Type B pancreatic cell (in vitro differentiated cells): ENCODE results near the gene DUSP22. TPM values are rescaled to one million over a fixed set of nuclear protein-coding genes. Genes with fewer than 3 reads are reported as not detected.

Source experiments
- DNase-seq: peaks from one replicate; pipeline ENCODE4 v3.0.0; 2021; ENCODE audit warnings: mixed read lengths; ENCODE audit not compliant: unreplicated experiment; ENCODE audit errors: extremely low spot score
- H3K27ac Mint-ChIP-seq: 2 replicates; pipeline ENCODE4 v1.8.0; 2021; ENCODE audit warnings: mild to moderate bottlenecking, mixed read lengths
- H3K27me3 Mint-ChIP-seq: 2 replicates; pipeline ENCODE4 v1.8.0; 2021; ENCODE audit warnings: mixed read lengths
- H3K36me3 Mint-ChIP-seq: 2 replicates; pipeline ENCODE4 v1.8.0; 2021; ENCODE audit warnings: mixed read lengths
- H3K4me1 Mint-ChIP-seq: one replicate; pipeline ENCODE4 v1.8.0; 2021; ENCODE audit warnings: mixed read lengths; ENCODE audit not compliant: unreplicated experiment
- H3K4me3 Mint-ChIP-seq: 2 replicates; pipeline ENCODE4 v1.8.0; 2021; ENCODE audit warnings: mild to moderate bottlenecking, mixed read lengths
- H3K9me3 Mint-ChIP-seq: 2 replicates; pipeline ENCODE4 v1.8.0; 2021; ENCODE audit warnings: mixed read lengths
- total RNA-seq: library from RNA; stranded (reverse); gene quantifications from 2 replicates; pipeline ENCODE4 v1.2.1, GENCODE V29; 2021; ENCODE audit warnings: low replicate concordance
- TF ChIP-seq, protein P1 (sequence below): fragments of 200-600 bp; sonication (generic); conservative IDR thresholded peaks from 2 replicates; pipeline ENCODE4 v1.5.0; 2021; ENCODE audit warnings: antibody characterized with exemption, mild to moderate bottlenecking

The DUSP22 gene
- total RNA-seq, 1 donor from 2014 or later: 25.0 TPM

- H3K27ac Mint-ChIP-seq: no peak overlapping the region
- H3K36me3 Mint-ChIP-seq: peaks cover 9% of the 10 kb centered on the region
- peaks cover 5% of the 10 kb centered on the region for H3K4me1 Mint-ChIP-seq
- DNase-seq: no peak
- TF ChIP-seq, protein P1, sequence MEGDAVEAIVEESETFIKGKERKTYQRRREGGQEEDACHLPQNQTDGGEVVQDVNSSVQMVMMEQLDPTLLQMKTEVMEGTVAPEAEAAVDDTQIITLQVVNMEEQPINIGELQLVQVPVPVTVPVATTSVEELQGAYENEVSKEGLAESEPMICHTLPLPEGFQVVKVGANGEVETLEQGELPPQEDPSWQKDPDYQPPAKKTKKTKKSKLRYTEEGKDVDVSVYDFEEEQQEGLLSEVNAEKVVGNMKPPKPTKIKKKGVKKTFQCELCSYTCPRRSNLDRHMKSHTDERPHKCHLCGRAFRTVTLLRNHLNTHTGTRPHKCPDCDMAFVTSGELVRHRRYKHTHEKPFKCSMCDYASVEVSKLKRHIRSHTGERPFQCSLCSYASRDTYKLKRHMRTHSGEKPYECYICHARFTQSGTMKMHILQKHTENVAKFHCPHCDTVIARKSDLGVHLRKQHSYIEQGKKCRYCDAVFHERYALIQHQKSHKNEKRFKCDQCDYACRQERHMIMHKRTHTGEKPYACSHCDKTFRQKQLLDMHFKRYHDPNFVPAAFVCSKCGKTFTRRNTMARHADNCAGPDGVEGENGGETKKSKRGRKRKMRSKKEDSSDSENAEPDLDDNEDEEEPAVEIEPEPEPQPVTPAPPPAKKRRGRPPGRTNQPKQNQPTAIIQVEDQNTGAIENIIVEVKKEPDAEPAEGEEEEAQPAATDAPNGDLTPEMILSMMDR: no peak
- H3K9me3 Mint-ChIP-seq: no peaks in the 10 kb centered on the region
- no peak overlapping the region for H3K4me3 Mint-ChIP-seq
- H3K27me3 Mint-ChIP-seq: no peaks in the 10 kb centered on the region
Observed at GRCh38 chr6:315226-315625, 22.9 kb downstream of the DUSP22 start.

DNA sequence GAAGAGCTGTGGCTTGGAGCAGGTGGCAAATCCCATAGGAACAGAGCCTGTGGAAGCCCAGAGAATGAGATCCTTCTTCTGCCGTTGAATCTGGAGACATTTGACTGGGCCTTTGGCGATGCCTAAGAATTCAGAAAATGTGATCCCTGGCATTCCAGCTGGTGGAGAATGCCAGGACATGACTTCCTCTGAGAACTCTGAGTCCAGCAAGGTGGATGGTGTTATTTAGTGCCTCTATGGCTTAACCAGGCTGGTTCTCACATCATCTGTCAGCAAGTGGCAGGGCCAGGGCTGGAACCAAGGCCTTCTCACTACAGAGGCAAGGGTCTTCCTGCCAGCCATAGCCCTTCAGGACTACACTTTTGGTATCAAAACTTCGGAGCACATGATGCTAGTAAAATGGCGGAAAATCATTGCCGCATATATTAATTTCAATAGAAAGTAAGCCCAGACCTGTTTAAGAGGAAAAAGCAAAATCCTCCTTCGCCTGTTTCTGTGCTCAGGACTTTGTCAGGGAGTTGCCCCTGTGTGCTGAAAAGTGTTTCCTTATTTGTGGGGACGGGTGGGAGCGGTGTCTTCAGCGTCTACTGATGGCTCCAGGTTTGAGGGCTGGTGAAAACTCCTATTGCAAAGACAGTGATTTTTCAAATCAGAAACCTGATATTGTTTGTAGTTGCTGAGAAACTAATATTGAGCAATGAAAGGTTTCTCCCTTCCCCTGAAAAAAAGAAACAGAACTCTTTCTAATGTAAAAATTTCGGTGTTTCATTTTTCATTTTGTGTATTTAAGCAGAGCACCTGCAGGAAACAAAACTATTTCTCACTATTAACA, 23.9 kb downstream of the DUSP22 start:
- Mint-ChIP-seq H3K27me3 (no peaks in the 10 kb centered on the region), H3K27ac (no peak overlapping the region), H3K9me3 (no peaks in the 10 kb centered on the region), H3K36me3 (peaks cover 9% of the 10 kb centered on the region), H3K4me1 (peaks cover 5% of the 10 kb centered on the region), H3K4me3 (no peak overlapping the region)
- DNase-seq: no peak
- TF ChIP-seq, protein P1: no peak

- Mint-ChIP-seq H3K9me3 (no peaks in the 10 kb centered on the region), H3K27me3 (no peaks in the 10 kb centered on the region), H3K4me1 (peaks cover 5% of the 10 kb centered on the region), H3K36me3 (peaks cover 9% of the 10 kb centered on the region), H3K4me3 (no peak overlapping the region), H3K27ac (no peak overlapping the region)
- DNase-seq: no peak
- TF ChIP-seq, protein P1: no peak
Observed at GRCh38 chr6:316753-317038, 24.4 kb downstream of the DUSP22 start.

GRCh38 chr6:317060-317447, 24.8 kb downstream of the DUSP22 start:
- H3K36me3 Mint-ChIP-seq: peaks cover 9% of the 10 kb centered on the region
- H3K4me1 Mint-ChIP-seq: peaks cover 5% of the 10 kb centered on the region
- H3K27me3 Mint-ChIP-seq: no peaks in the 10 kb centered on the region
- no peak for DNase-seq
- H3K9me3 Mint-ChIP-seq: no peaks in the 10 kb centered on the region
- H3K4me3 Mint-ChIP-seq: no peak overlapping the region
- no peak overlapping the region for H3K27ac Mint-ChIP-seq
- TF ChIP-seq, protein P1: no peak

DNA sequence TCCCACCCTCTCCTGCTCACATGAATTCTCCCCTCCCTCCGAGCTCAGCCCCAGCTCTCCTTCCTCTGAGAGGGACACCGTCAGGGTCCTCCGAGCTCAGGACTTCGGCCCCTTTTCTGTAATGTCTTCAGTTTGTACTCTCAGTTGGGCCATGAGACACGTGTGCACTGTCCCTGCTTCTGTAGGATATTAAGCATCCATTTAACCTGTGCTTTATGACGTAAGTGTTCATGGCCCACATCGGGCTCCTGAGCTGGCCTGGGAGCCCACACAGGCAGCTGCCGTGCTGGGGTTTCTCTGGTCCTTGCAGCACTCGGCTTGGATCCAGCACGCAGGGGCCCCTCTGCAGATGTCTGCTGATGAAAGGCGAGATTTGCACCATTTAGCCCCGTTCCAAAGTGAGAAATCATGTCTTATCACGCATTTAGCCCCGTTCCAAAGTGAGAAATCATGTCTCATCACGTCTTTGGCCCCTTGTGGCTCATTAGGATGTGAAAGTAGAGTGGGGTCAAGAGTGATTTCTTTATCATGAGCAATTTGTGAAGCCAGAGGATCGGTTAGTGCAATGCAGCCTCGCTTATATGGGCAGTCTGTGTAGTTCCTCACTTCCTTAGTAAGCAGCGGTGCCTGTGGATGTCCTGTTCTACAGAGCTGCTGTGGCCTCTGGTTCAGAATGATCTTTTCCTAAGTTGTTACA, 25.3 kb downstream of the DUSP22 start:
- Mint-ChIP-seq H3K27ac (no peak overlapping the region), H3K4me3 (no peak overlapping the region), H3K27me3 (no peaks in the 10 kb centered on the region), H3K9me3 (no peaks in the 10 kb centered on the region), H3K4me1 (peaks cover 5% of the 10 kb centered on the region), H3K36me3 (peaks cover 9% of the 10 kb centered on the region)
- DNase-seq: no peak
- TF ChIP-seq, protein P1: no peak
